Upper lobe of left lung (tissue), 6 donors: ENCODE data around the gene CLTCL1. TPM values are rescaled to one million over a fixed set of nuclear protein-coding genes. Genes with fewer than 3 reads are reported as not detected.
A peak's percentile ranks its signal among the peaks of the same experiment; 100 is the strongest.

Experiments used
- ATAC-seq, 2 donors: fragments of 200-7000 bp; cut with Tn5 transposase; one replicate each; pipeline ENCODE4 v1.9.1; 2022; ENCODE audit warnings: mild to moderate bottlenecking in 2 of 2, moderate library complexity in 2 of 2; ENCODE audit not compliant: low FRiP score in 2 of 2
- DNase-seq, 2 donors: peaks; one replicate each; pipeline ENCODE4 v3.0.0-alpha.2; 2019 to 2020
- H3K27ac ChIP-seq, 4 donors: fragments of 200-600 bp; sonication (generic); one replicate each; pipeline ENCODE4 v1.5.1; 2016 to 2019
- H3K27me3 ChIP-seq, 4 donors: fragments of 200-600 bp; sonication (generic); one replicate each; pipeline ENCODE4 v1.5.1; 2017 to 2019
- H3K36me3 ChIP-seq, 4 donors: fragments of 200-600 bp; sonication (generic); one replicate each; pipeline ENCODE4 v1.5.1; 2016 to 2019
- H3K4me1 ChIP-seq, 4 donors: fragments of 200-600 bp; sonication (generic); one replicate each; pipeline ENCODE4 v1.5.1; 2018 to 2019
- H3K4me3 ChIP-seq, 4 donors: fragments of 200-600 bp; sonication (generic); one replicate each; pipeline ENCODE4 v1.5.1; 2017 to 2019; ENCODE audit warnings: mild to moderate bottlenecking in 2 of 4, moderate library complexity in 1 of 4
- H3K9me3 ChIP-seq, 4 donors: fragments of 200-600 bp; sonication (generic); one replicate each; pipeline ENCODE4 v1.5.1; 2018 to 2019
- EP300 ChIP-seq, 4 donors: sonication (generic); formaldehyde crosslinking; IDR thresholded peaks; one replicate each; pipeline ENCODE4 v1.5.1; 2017; ENCODE audit warnings: antibody characterized with exemption in 4 of 4, control low read depth in 2 of 4
- POLR2A ChIP-seq, 4 donors: fragments of 450-650 bp; IDR thresholded peaks; one replicate each; pipeline ENCODE4 v1.5.1; 2016 to 2017; ENCODE audit warnings: antibody characterized with exemption in 4 of 4, mild to moderate bottlenecking in 2 of 4
- POLR2AphosphoS5 ChIP-seq, 2 donors: sonication (generic); formaldehyde crosslinking; IDR thresholded peaks; one replicate each; pipeline ENCODE4 v1.5.1; 2017; ENCODE audit warnings: antibody characterized with exemption in 2 of 2
- WGBS, 2 donors: methylation state at CpG; one replicate each; pipeline ENCODE4 v1.1.5; 2017 to 2018; 5-methylcytosine and 5-hydroxymethylcytosine counted together
- total RNA-seq, 6 donors: library from RNA; depleted of rRNA in 4 of 6; stranded (reverse); fragments of >200 nt in 4 of 6; gene quantifications; one replicate each; pipeline versions ENCODE4 v1.1.0 to v1.2.1, GENCODE V29; 2016 to 2021
- TF ChIP-seq, protein P1 (sequence below), 6 experiments: fragments of 450-650 bp in 4 of 6; fragments of 200-600 bp in 2 of 6; sonication (generic) in 2 of 6; IDR thresholded peaks; one replicate each; pipeline ENCODE4 v1.5.1; 2016 to 2019; ENCODE audit warnings: antibody characterized with exemption in 6 of 6
- donor health status: DM: no; HTN: no; CAD: no; lungs with moderate emphysema.
- donor health status: DM: no; HTN: yes; CAD: no; lungs with severe emphysema.

The CLTCL1 gene
- total RNA-seq, 6 donors from 2014 or later = 3.0 to 14.7 (median 6.0) TPM

DNA sequence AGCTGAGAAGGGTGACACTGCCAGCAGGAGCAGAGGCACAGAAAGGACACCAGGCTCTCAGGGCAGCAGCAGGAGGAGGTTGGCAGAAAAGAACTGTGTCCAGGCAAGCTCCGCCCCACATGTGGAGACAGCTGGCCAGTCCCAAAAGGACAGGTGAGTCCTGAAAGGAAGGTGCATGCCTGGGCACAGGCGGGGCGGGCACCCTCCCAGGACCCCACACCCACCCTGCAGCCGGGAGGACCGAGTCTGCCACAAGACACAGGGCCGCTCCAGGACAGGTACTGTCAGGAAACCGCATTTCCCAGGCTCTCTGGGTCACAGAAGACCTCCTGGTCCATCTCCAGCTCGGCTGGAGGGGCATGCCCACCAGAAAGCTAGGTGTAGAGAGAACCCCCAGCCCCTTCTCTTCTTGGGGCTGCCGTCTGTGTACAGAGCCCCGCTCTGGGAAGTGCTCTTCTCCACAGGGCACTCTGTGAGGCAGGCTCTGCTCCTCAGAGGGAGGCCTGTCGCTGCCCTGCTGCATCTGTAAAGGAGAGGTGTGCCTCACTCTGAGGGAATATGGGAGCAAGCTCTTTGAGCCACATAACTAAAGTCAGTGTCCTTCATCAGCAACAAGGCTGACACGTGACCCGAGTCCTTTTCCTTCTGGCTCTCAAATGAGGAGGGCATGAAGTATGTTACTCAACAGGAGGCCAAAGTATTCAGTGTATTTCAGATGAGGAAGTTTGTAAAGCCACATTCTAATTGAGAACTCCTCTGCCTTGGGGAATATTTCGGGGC lies 50.5 kb downstream of the CLTCL1 start:
- H3K4me1 ChIP-seq = no peaks in the 10 kb centered on the region
- ATAC-seq (peak in 1 of 2 donors; percentile 59), DNase-seq (peak in 1 of 2 donors; percentile 54)
- H3K4me3 ChIP-seq = no peak overlapping the region
- no peaks in the 10 kb centered on the region for H3K9me3 ChIP-seq
- WGBS, 2 donors = 84% methylated on average over 5 to 14 of the region's 14 CpGs
- H3K36me3 ChIP-seq = peaks cover 0 to 9% (median 0%) of the 10 kb centered on the region in 4 donors
- no peak overlapping the region for H3K27ac ChIP-seq
- TF ChIP-seq, protein P1, sequence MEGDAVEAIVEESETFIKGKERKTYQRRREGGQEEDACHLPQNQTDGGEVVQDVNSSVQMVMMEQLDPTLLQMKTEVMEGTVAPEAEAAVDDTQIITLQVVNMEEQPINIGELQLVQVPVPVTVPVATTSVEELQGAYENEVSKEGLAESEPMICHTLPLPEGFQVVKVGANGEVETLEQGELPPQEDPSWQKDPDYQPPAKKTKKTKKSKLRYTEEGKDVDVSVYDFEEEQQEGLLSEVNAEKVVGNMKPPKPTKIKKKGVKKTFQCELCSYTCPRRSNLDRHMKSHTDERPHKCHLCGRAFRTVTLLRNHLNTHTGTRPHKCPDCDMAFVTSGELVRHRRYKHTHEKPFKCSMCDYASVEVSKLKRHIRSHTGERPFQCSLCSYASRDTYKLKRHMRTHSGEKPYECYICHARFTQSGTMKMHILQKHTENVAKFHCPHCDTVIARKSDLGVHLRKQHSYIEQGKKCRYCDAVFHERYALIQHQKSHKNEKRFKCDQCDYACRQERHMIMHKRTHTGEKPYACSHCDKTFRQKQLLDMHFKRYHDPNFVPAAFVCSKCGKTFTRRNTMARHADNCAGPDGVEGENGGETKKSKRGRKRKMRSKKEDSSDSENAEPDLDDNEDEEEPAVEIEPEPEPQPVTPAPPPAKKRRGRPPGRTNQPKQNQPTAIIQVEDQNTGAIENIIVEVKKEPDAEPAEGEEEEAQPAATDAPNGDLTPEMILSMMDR (IDR thresholded peaks at IDR 0.05) = no peak
- no peak for TF ChIP-seq POLR2A (IDR thresholded peaks at IDR 0.05)
- TF ChIP-seq EP300 (IDR thresholded peaks at IDR 0.05) = no peak
- no peak for TF ChIP-seq POLR2AphosphoS5 (IDR thresholded peaks at IDR 0.05)
- no peaks in the 10 kb centered on the region for H3K27me3 ChIP-seq

DNA sequence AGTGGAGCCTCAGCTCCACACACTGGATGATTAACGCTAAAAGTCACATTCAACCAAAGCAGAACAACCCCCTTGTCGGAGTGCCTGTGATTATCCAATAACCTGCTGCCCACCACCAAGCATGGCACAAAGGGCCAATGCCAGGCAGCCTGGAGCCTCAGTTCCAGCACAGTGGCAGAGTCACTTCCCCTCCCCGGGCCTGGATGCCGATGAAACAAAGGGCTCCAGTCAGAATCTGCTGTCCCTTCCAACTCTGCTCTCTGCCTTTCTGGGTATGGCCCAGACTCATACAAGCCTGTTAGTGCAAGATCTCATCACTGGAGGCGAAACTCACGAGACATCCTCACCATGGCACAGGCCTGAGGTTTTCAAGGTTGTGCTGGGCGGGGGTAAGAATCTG lies 52.1 kb downstream of the CLTCL1 start:
- WGBS, 2 donors = 94 to 95% methylated on average over 7 of the region's 7 CpGs
- no peak overlapping the region for H3K27ac ChIP-seq

DNA sequence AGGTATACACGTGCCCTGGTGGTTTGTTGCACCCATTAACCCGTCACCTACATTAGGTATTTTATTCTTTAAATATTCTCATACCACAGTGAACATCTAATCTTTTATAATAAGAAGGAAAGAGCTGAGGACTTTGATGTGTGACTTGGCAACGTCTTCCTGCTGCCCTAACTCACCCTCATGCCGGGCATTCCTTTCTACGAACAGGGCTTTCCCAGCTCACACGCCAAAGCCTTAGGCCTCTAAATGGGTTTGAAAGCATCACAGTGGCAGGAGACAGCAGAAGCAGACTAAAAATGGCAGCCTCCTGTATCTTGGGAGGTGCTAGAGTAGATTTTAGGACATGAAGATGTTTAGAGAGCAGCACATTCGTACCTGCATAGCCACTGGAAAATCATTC lies 52.6 kb downstream of the CLTCL1 start:
- no peaks in the 10 kb centered on the region for H3K4me1 ChIP-seq
- no peaks in the 10 kb centered on the region for H3K27me3 ChIP-seq
- H3K4me3 ChIP-seq = no peak overlapping the region
- no peaks in the 10 kb centered on the region for H3K9me3 ChIP-seq
- H3K27ac ChIP-seq = no peak overlapping the region
- DNase-seq (no peak), ATAC-seq (no peak)
- WGBS, 2 donors = 65 to 82% methylated on average over 7 of the region's 7 CpGs
- TF ChIP-seq, protein P1 (IDR thresholded peaks at IDR 0.05) = no peak
- no peak for TF ChIP-seq EP300 (IDR thresholded peaks at IDR 0.05)
- TF ChIP-seq POLR2A (IDR thresholded peaks at IDR 0.05) = no peak
- TF ChIP-seq POLR2AphosphoS5 (IDR thresholded peaks at IDR 0.05) = no peak
- peaks cover 0 to 18% (median 0%) of the 10 kb centered on the region in 4 donors for H3K36me3 ChIP-seq

More for the DNA sequence above, 52.1 kb downstream of the CLTCL1 start:
- no peaks in the 10 kb centered on the region for H3K4me1 ChIP-seq
- H3K27me3 ChIP-seq = no peaks in the 10 kb centered on the region
- H3K36me3 ChIP-seq = peaks cover 0 to 13% (median 0%) of the 10 kb centered on the region in 4 donors
- no peaks in the 10 kb centered on the region for H3K9me3 ChIP-seq
- no peak for DNase-seq
- TF ChIP-seq, protein P1 (IDR thresholded peaks at IDR 0.05) = no peak
- TF ChIP-seq POLR2AphosphoS5 (IDR thresholded peaks at IDR 0.05) = no peak
- TF ChIP-seq POLR2A (IDR thresholded peaks at IDR 0.05) = no peak
- TF ChIP-seq EP300 (IDR thresholded peaks at IDR 0.05) = no peak
- ATAC-seq = no peak
- no peak overlapping the region for H3K4me3 ChIP-seq

DNA sequence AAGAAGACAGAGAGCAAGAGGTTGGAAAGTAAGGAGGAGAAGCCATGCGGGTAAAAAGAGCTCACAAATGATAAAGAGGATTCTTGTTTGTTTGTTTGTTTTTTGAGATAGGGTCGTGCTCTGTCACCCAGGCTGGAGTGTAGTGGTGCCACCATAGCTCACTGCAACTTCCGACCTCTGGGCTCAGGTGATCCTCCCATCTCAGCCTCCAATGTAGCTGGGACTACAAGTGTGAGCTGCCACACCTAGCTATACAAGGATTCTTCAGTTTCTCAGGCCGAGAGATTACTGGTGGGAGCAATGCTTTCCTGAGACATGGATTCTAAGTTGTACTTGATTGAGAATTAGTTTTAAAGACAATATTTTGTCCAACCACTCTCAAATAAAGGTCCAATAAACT lies 55.6 kb downstream of the CLTCL1 start:
- Histone ChIP-seq H3K27me3 (no peaks in the 10 kb centered on the region), H3K36me3 (peaks cover 0 to 24% (median 3%) of the 10 kb centered on the region in 4 donors), H3K27ac (no peak overlapping the region), H3K4me1 (no peaks in the 10 kb centered on the region), H3K4me3 (no peak overlapping the region), H3K9me3 (no peaks in the 10 kb centered on the region)
- WGBS, 2 donors = 87 to 91% methylated on average over 4 of the region's 4 CpGs
- no peak for TF ChIP-seq POLR2A (IDR thresholded peaks at IDR 0.05)
- TF ChIP-seq EP300 (IDR thresholded peaks at IDR 0.05) = no peak
- TF ChIP-seq, protein P1 (IDR thresholded peaks at IDR 0.05) = no peak
- TF ChIP-seq POLR2AphosphoS5 (IDR thresholded peaks at IDR 0.05) = no peak
- ATAC-seq (no peak), DNase-seq (no peak)
